IMR-90 (cell line): ENCODE measurements around the gene ACHE. TPM values are rescaled to one million over a fixed set of nuclear protein-coding genes. Genes with fewer than 3 reads are reported as not detected.

Experiments used
- ATAC-seq: fragments of 200-7000 bp; cut with Tn5 transposase; 2 replicates; pipeline ENCODE4 v1.9.1; 2020; ENCODE audit warnings: low read depth, mild to moderate bottlenecking, moderate library complexity
- BruUV-seq: library from RNA; stranded (reverse); fragments of 400-500 nt; replicated peaks from 2 replicates; lab custom pipeline; 2021; lab: Mats Ljungman, UMichigan
- CTCF ChIA-PET: fragments of 300-600 bp; formaldehyde crosslinking; extraction: SDS; loops from one replicate; lab custom pipeline; 2021; ENCODE audit warnings: antibody characterized with exemption; lab: Yijun Ruan, JAX
- POLR2A ChIA-PET: fragments of 300-600 bp; sonication (Branson Sonifier 250); formaldehyde crosslinking; loops from one replicate; lab custom pipeline; 2022; ENCODE audit warnings: antibody characterized with exemption; ENCODE audit not compliant: unreplicated experiment; lab: Charles Lee
- DNase-seq: peaks from one replicate; pipeline ENCODE4 v3.0.0; 2013
- H2AFZ ChIP-seq: replicated peaks from 2 replicates; pipeline ENCODE3; 2013; ENCODE audit warnings: low read length, mild to moderate bottlenecking; ENCODE audit not compliant: poor library complexity
- H2AK5ac ChIP-seq: 2 replicates; pipeline ENCODE4 v1.6.1; 2013; ENCODE audit warnings: low read depth, low read length, inconsistent platforms
- H2AK9ac ChIP-seq: replicated peaks from 2 replicates; pipeline ENCODE3; 2013; ENCODE audit warnings: mild to moderate bottlenecking, low read depth, low read length, moderate library complexity; ENCODE audit not compliant: poor library complexity
- H2BK120ac ChIP-seq: 2 replicates; pipeline ENCODE4 v1.6.1; 2013; ENCODE audit warnings: low read depth, low read length, inconsistent platforms
- H2BK15ac ChIP-seq: 3 replicates; pipeline ENCODE4 v1.6.1; 2013; ENCODE audit warnings: low read depth, low read length, inconsistent platforms
- H2BK20ac ChIP-seq: 2 replicates; pipeline ENCODE4 v1.6.1; 2013; ENCODE audit warnings: low read depth, mild to moderate bottlenecking, inconsistent platforms, low read length, moderate library complexity
- H2BK5ac ChIP-seq: 2 replicates; pipeline ENCODE4 v1.6.1; 2013; ENCODE audit warnings: mild to moderate bottlenecking, low read depth, low read length, inconsistent platforms; ENCODE audit not compliant: poor library complexity, severe bottlenecking
- H3K14ac ChIP-seq: replicated peaks from 2 replicates; pipeline ENCODE4 v1.6.1; 2013; ENCODE audit warnings: low read depth, low read length, inconsistent platforms
- H3K18ac ChIP-seq: 2 replicates; pipeline ENCODE4 v1.6.1; 2013; ENCODE audit warnings: low read depth, low read length, control low read depth
- H3K23ac ChIP-seq: 2 replicates; pipeline ENCODE4 v1.6.1; 2013; ENCODE audit warnings: low read depth, low read length, inconsistent platforms
- H3K27ac ChIP-seq: 2 replicates; pipeline ENCODE4 v1.5.1; 2013; ENCODE audit warnings: mild to moderate bottlenecking, control low read depth, low read length; ENCODE audit not compliant: insufficient read depth
- H3K27me3 ChIP-seq: 2 replicates; pipeline ENCODE4 v1.6.1; 2013; ENCODE audit warnings: low read length; ENCODE audit not compliant: control insufficient read depth, insufficient read depth
- H3K36me3 ChIP-seq: 2 replicates; pipeline ENCODE4 v1.6.1; 2013; ENCODE audit warnings: low read length, mixed read lengths; ENCODE audit not compliant: control insufficient read depth, insufficient read depth
- H3K4ac ChIP-seq: 2 replicates; pipeline ENCODE4 v1.6.1; 2013; ENCODE audit warnings: low read depth, low read length, inconsistent platforms
- H3K4me1 ChIP-seq: 2 replicates; pipeline ENCODE4 v1.6.1; 2013; ENCODE audit warnings: low read length, mixed read lengths; ENCODE audit not compliant: control insufficient read depth, insufficient read depth
- H3K4me2 ChIP-seq: 2 replicates; pipeline ENCODE4 v1.6.1; 2013; ENCODE audit warnings: low read depth, mild to moderate bottlenecking, control low read depth, low read length, moderate library complexity
- H3K4me3 ChIP-seq: 2 replicates; pipeline ENCODE4 v1.5.1; 2013; ENCODE audit warnings: low read depth, mild to moderate bottlenecking, control low read depth, low read length, moderate library complexity; ENCODE audit not compliant: insufficient read depth
- H3K56ac ChIP-seq: 2 replicates; pipeline ENCODE4 v1.6.1; 2013; ENCODE audit warnings: low read length, inconsistent platforms; ENCODE audit not compliant: insufficient read depth; ENCODE audit errors: extremely low read depth
- H3K79me1 ChIP-seq, 2 experiments: 2 replicates each; pipeline ENCODE4 v1.6.1; 2013; ENCODE audit warnings: low read length in 2 of 2, inconsistent platforms in 1 of 2, low read depth in 1 of 2
- H3K9ac ChIP-seq: 2 replicates; pipeline ENCODE4 v1.6.1; 2013; ENCODE audit warnings: low read depth, low read length, control low read depth
- H3K9me1 ChIP-seq: 2 replicates; pipeline ENCODE4 v1.6.1; 2013; ENCODE audit warnings: low read length, inconsistent platforms; ENCODE audit not compliant: insufficient read depth
- H3K9me3 ChIP-seq: 2 replicates; pipeline ENCODE4 v1.6.1; 2013; ENCODE audit warnings: low read length; ENCODE audit not compliant: control insufficient read depth, insufficient read depth
- H4K20me1 ChIP-seq: 2 replicates; pipeline ENCODE4 v1.6.1; 2013; ENCODE audit warnings: low read length, inconsistent platforms; ENCODE audit not compliant: insufficient read depth
- H4K5ac ChIP-seq: 2 replicates; pipeline ENCODE4 v1.6.1; 2013; ENCODE audit warnings: mild to moderate bottlenecking, low read depth, low read length, control low read depth
- H4K8ac ChIP-seq, 2 experiments: 2 replicates each; pipeline ENCODE4 v1.6.1; 2013; ENCODE audit warnings: low read depth in 2 of 2, low read length in 2 of 2, control low read depth in 1 of 2, inconsistent platforms in 1 of 2
- H4K91ac ChIP-seq: 2 replicates; pipeline ENCODE4 v1.6.1; 2013; ENCODE audit warnings: low read depth, low read length, inconsistent platforms; ENCODE audit not compliant: insufficient read depth
- BHLHE40 ChIP-seq: fragments of 150-350 bp; IDR thresholded peaks from 2 replicates; pipeline ENCODE4 v1.6.1; 2016; ENCODE audit warnings: mild to moderate bottlenecking, low read depth, low read length
- CHD1 ChIP-seq: IDR thresholded peaks from 2 replicates; pipeline ENCODE4 v1.6.1; 2012; ENCODE audit warnings: low read depth, low read length, improper control_type of control experiment
- NFE2L2 ChIP-seq: fragments of 150-350 bp; IDR thresholded peaks from 2 replicates; pipeline ENCODE4 v1.6.1; 2016; ENCODE audit warnings: low read depth, mild to moderate bottlenecking, low read length
- RAD21 ChIP-seq: IDR thresholded peaks from 2 replicates; pipeline ENCODE4 v1.6.1; 2012; ENCODE audit warnings: low read length, improper control_type of control experiment
- USF2 ChIP-seq: fragments of 150-350 bp; IDR thresholded peaks from 2 replicates; pipeline ENCODE4 v1.6.1; 2017; ENCODE audit warnings: mild to moderate bottlenecking, antibody characterized with exemption, low read length, low read depth
- WGBS, 2 experiments: methylation state at CpG; one replicate each; pipeline versions ENCODE4 v1.1.5 to v1.1.7; 2013; ENCODE audit warnings: missing lambda C conversion rate in 2 of 2; ENCODE audit not compliant: insufficient read length in 1 of 2; ENCODE audit errors: extremely low coverage in 2 of 2; 5-methylcytosine and 5-hydroxymethylcytosine counted together
- dilution Hi-C: fragments of 300-500 bp; cut with HindIII; formaldehyde crosslinking; loops from one replicate; pipeline ENCODE4 v1.14.3; 2018; ENCODE audit warnings: low sequenced_read_pairs; ENCODE audit not compliant: unreplicated experiment
- in situ Hi-C: fragments of 300-500 bp; cut with MboI; formaldehyde crosslinking; loops from 3 replicates; pipeline ENCODE4 v1.14.3; 2019; ENCODE audit warnings: low sequenced_read_pairs, inconsistent platforms, mixed read lengths
- intact Hi-C: fragments of 100-400 bp; cut with micrococcal nuclease; formaldehyde crosslinking; loops from 2 replicates; pipeline ENCODE4 v1.10.0; 2022
- polyA plus RNA-seq, 3 experiments: library from polyadenylated mRNA; depleted of rRNA; stranded (reverse); fragments of >200 nt; gene quantifications; 2 replicates each; pipeline ENCODE4 v1.2.3, GENCODE V29; 2012; ENCODE audit warnings: low replicate concordance in 1 of 3
- total RNA-seq: library from RNA; depleted of rRNA; stranded (reverse); fragments of >200 nt; gene quantifications from 2 replicates; pipeline ENCODE4 v1.2.3, GENCODE V29; 2012

ACHE gene
- total and polyA plus RNA-seq, 2 of the 4 experiments (the other 2 are of a cell fraction), result 0.41 TPM; not detected in 1

GRCh38 chr7:100899432-100899831 is 3.7 kb upstream of the ACHE start:
- Histone ChIP-seq H3K56ac (no peak overlapping the region), H3K9me3 (peaks cover 2% of the 10 kb centered on the region; the same call in 1 of the 2 replicates), H3K14ac (no peak overlapping the region), H3K27ac (no peak overlapping the region), H2AK9ac (no peak overlapping the region), H4K91ac (no peak overlapping the region), H3K9ac (no peak overlapping the region), H3K4me2 (no peak overlapping the region), H3K4me3 (no peak overlapping the region), H2BK15ac (no peak overlapping the region), H3K18ac (no peak overlapping the region), H4K5ac (no peak overlapping the region), H3K27me3 (peaks cover 44% of the 10 kb centered on the region), H2BK5ac (no peak overlapping the region), H2BK120ac (no peak overlapping the region), H3K79me1 (no peaks in the 10 kb centered on the region), H2BK20ac (no peak overlapping the region), H2AK5ac (no peak overlapping the region), H3K4ac (no peak overlapping the region), H2AFZ (no peak overlapping the region), H4K20me1 (0 out of 2 replicates have a peak, but pooled peaks cover 4% of the 10 kb centered on the region), H4K8ac (no peak overlapping the region), H3K36me3 (no peaks in the 10 kb centered on the region), H3K23ac (no peak overlapping the region), H3K4me1 (no peaks in the 10 kb centered on the region; the same call in 1 of the 2 replicates), H3K9me1 (no peaks in the 10 kb centered on the region)
- DNase-seq, result no peak
- TF ChIP-seq USF2, result no peak
- no peak for TF ChIP-seq BHLHE40
- TF ChIP-seq RAD21, result no peak
- no peak for TF ChIP-seq CHD1
- TF ChIP-seq NFE2L2, result no peak
- ChIA-PET POLR2A (interaction anchor here (0.6 kb wide), 1 partner anchor 155 kb away, joined by 3 read pairs; no protein-coding TSS in a partner anchor), CTCF (no interaction called here)
- dilution Hi-C loops, result no loop called here
- no TSS peak for BruUV-seq
- WGBS, 2 experiments, result no CpG with 5 or more reads among the region's 5 CpGs
- in situ Hi-C loops, result loop anchor here (10.0 kb wide), 1 partner anchor 385 kb away; no protein-coding TSS in a partner anchor
- intact Hi-C loops, result no loop called here
- ATAC-seq, result no peak
